22Rv1 (cell line): ENCODE data around the gene BMP5.

Experiments used
- H3K27ac ChIP-seq: fragments of 450-650 bp; 2 replicates; pipeline ENCODE4 v1.5.1; 2017
- CTCF ChIP-seq: fragments of 450-650 bp; IDR thresholded peaks from 2 replicates; pipeline ENCODE4 v1.5.1; 2017; ENCODE audit warnings: mild to moderate bottlenecking
- ZFX ChIP-seq: fragments of 450-650 bp; IDR thresholded peaks from 2 replicates; pipeline ENCODE4 v1.6.1; 2017; ENCODE audit warnings: antibody characterized with exemption, borderline replicate concordance

Gene BMP5

DNA sequence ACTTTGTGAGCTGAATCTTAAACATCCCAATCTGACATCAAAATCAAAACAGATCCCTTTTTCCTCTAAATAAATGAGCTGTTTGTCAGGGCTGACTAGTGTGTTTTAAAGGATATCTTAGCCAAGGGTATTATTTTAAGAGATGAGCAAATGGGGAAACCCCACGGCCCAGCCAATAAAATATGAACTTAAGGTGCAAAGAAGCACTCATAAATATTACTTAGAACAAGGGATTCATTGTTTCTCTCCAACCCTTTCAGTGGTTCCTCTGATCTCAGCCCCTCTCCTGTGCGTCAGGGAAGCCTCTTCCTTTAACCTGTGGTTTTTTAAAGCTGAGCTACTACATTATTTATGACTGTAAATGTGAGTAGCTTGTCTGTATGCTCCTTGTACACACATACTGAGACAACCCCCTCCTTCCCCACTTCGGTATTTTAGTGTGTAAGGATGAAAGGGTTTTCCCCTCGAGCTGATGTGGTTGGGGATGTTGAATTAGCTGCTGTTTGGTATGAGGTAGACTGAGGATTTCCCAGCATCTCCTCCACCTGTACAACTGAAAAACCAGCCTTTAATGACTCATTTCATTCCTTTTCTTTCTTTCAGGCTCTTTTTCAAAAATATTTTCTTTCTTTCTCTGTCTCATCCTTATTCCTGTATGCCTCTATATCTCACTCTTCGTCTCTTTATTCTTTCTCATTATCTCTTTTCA, 6.5 kb downstream of the BMP5 start:
- TF ChIP-seq ZFX, result no peak
- no peak for TF ChIP-seq CTCF
- no peak overlapping the region for H3K27ac ChIP-seq

DNA sequence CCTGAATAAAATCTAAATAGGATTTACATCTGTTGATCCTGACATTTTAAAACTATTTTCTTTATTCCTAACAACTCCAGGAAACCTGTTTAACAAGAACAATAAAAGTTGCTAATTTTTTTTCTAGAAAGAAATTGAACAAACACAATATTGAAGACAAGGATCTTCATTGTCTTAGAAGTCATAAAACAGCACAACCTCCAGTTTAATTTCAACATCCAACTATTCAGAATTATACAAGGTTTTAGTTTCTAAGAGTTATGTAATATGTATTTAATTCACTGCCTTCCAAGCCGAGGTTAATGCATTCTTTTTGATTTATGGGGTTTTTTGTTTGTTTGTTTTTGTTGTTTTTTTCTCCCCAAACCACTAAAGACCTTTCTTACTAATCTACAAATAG, 7.2 kb downstream of the BMP5 start:
- no peak overlapping the region for H3K27ac ChIP-seq
- TF ChIP-seq ZFX (no peak), CTCF (no peak)

GRCh38 chr6:55866128-55866527, 9.3 kb downstream of the BMP5 start:
- H3K27ac ChIP-seq, result no peak overlapping the region
- TF ChIP-seq CTCF (no peak), ZFX (no peak)

DNA sequence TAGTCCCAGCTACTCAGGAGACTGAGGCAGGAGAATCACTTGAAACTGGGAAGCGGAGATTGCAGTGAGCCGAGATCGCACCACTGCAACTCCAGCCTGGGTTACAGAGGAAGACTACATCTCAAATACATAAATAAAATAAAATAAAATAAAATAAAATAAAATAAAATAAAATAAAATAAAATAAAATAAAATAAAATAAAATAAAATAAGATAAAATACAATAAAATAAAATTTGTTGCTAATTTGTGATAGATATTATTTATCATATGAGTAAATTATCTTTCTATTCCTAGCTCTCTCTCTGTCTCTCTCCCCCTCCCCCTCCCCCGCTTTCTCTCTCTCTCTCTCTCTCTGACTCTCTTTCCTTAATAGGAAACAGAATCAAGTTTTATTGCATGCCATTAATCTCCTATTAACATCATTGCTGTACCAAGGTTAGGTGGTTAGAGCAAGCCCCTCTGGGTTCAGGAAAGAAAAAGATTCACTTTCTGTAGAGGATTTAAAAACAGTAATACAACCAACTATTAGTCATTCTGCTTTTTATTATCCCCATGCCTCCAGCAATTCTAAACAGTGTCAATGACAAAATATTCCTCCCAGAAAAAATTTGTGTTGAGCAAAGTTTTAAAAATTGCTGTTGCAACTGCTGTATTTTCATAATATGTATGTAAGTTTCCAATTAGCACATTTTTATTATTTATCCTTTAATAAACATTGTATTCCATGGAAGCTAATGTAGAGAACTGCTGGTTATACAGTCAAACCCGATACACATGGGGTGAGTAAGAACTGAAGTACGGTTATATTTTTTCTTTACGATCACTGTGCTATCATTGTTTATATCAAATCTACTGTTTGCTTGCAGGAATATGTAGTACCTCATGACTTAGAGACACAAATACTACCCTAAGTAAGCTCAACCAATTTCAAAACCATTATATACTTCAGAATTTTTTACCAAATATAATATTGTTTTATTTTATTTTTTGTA, 22.1 kb downstream of the BMP5 start:
- no peak for TF ChIP-seq ZFX

GRCh38 chr6:55841341-55841740, 34.0 kb downstream of the BMP5 start:
- TF ChIP-seq CTCF (no peak), ZFX (no peak)
- no peak overlapping the region for H3K27ac ChIP-seq

More for the DNA sequence above, 22.1 kb downstream of the BMP5 start:
- 0 out of 2 replicates have a peak overlapping the region, but pooled peaks have one; percentile 6 for H3K27ac ChIP-seq

- H3K27ac ChIP-seq, result no peak overlapping the region
- TF ChIP-seq ZFX (no peak), CTCF (no peak)
These were observed 36.3 kb downstream of the BMP5 start for GRCh38 chr6:55839080-55839479.

GRCh38 chr6:55836945-55837344, 38.4 kb downstream of the BMP5 start:
- peak overlapping the region; percentile 2; the same call in 1 of the 2 replicates for H3K27ac ChIP-seq
- TF ChIP-seq ZFX (no peak), CTCF (no peak)
